Neural progenitor cell (in vitro differentiated cells): ENCODE data around the gene CDKN1A.

Source experiments
- CTCF ChIP-seq: fragments of 200-600 bp; sonication (generic); IDR thresholded peaks from 2 replicates; pipeline ENCODE4 v1.5.1; 2017; ENCODE audit warnings: antibody characterized with exemption, mild to moderate bottlenecking
- EZH2 ChIP-seq: fragments of 200-600 bp; sonication (generic); IDR thresholded peaks from 2 replicates; pipeline ENCODE4 v1.6.1; 2017; ENCODE audit warnings: antibody characterized with exemption, mild to moderate bottlenecking, moderate library complexity
- EZH2phosphoT487 ChIP-seq: fragments of 200-600 bp; sonication (generic); IDR thresholded peaks from 2 replicates; pipeline ENCODE4 v1.6.1; 2017; ENCODE audit warnings: antibody characterized with exemption

DNA sequence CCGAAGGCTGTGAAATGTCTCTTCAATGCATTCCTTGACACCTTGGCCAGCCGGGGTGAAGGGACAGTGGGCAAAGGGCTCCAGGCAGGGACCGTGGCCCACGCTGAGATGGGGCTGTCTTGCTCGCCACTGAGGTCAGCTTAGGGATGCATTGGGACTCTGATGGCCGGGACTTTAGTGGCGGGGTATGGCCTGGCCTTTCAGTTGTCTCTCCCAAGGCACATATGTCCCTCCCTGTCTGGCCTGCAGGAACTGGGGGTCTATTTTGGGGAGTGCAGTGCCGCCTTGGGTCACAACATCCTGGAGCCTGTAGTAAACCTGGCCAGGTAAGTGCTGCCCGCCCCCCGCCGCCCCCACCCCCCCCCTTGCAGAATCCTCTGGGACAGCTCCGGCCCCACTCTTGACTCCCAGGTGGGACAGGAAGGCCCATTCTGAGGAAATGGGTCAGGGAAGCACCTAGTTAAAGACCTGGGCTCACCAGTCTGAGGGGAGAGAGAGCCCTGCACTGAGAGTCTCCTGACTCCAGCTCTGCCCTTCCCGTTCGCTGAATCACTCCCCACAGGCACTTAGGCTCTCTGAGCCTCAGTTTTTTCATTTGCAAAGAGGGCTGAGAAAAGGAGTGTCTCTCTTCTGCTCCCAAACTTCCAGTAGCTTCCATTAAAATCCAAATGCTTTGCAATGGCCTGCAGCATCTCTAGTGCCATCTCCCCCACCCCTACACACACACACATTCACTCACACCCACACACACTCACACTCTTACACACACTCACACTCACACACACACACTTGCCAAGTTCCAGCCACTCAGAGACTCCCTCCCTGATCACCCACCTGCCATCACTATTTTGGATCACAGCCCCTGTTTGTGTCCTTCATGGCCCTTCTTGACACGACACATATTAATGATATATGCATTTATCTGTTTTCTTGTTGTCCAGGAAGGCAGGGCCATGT, 52.2 kb downstream of the CDKN1A start:
- TF ChIP-seq CTCF: no peak
- TF ChIP-seq EZH2: no peak
- TF ChIP-seq EZH2phosphoT487: no peak
